Subcutaneous abdominal adipose tissue (tissue), 5 donors: ENCODE measurements around the gene LRCH3.

Experiments
- H3K27ac ChIP-seq: one replicate; pipeline ENCODE4 v1.7.0; 2013; ENCODE audit warnings: low read depth, mild to moderate bottlenecking, inconsistent platforms, low read length, moderate library complexity
- H3K27me3 ChIP-seq, 5 donors: one replicate each; pipeline ENCODE4 v1.7.0; 2013; ENCODE audit warnings: low read length in 5 of 5, inconsistent platforms in 1 of 5; ENCODE audit not compliant: control insufficient read depth in 5 of 5, insufficient read depth in 4 of 5
- H3K36me3 ChIP-seq, 5 donors: one replicate each; pipeline ENCODE4 v1.7.0; 2013; ENCODE audit warnings: low read length in 5 of 5; ENCODE audit not compliant: control insufficient read depth in 5 of 5, insufficient read depth in 5 of 5
- H3K4me1 ChIP-seq, 5 donors: one replicate each; pipeline ENCODE4 v1.7.0; 2013; ENCODE audit warnings: low read length in 5 of 5, mild to moderate bottlenecking in 3 of 5, moderate library complexity in 1 of 5; ENCODE audit not compliant: control insufficient read depth in 5 of 5, insufficient read depth in 5 of 5
- H3K4me3 ChIP-seq, 5 donors: one replicate each; pipeline ENCODE4 v1.7.0; 2013; ENCODE audit warnings: low read length in 5 of 5, low read depth in 1 of 5
- H3K9ac ChIP-seq, 5 donors: one replicate each; pipeline ENCODE4 v1.7.0; 2013; ENCODE audit warnings: low read length in 5 of 5, mild to moderate bottlenecking in 4 of 5, moderate library complexity in 3 of 5
- H3K9me3 ChIP-seq, 5 donors: one replicate each; pipeline ENCODE4 v1.7.0; 2013; ENCODE audit warnings: low read length in 5 of 5; ENCODE audit not compliant: control insufficient read depth in 5 of 5
- donor health status: healthy.
- donor health status: healthy.
- donor health status: healthy.
- donor health status: healthy.
- donor health status: healthy.

The LRCH3 gene

GRCh38 chr3:197830308-197830966, 39.4 kb downstream of the LRCH3 start:
- no peak overlapping the region for H3K9ac ChIP-seq
- H3K4me3 ChIP-seq: no peak overlapping the region
- H3K4me1 ChIP-seq: no peaks in the 10 kb centered on the region
- no peaks in the 10 kb centered on the region for H3K9me3 ChIP-seq
- H3K36me3 ChIP-seq: peaks cover 36 to 62% (median 43%) of the 10 kb centered on the region in 5 donors
- H3K27ac ChIP-seq: no peak overlapping the region
- H3K27me3 ChIP-seq: no peaks in the 10 kb centered on the region

- no peaks in the 10 kb centered on the region for H3K9me3 ChIP-seq
- no peak overlapping the region for H3K4me3 ChIP-seq
- H3K9ac ChIP-seq: no peak overlapping the region
- H3K4me1 ChIP-seq: no peaks in the 10 kb centered on the region
- H3K27me3 ChIP-seq: no peaks in the 10 kb centered on the region
- no peak overlapping the region for H3K27ac ChIP-seq
- peaks cover 37 to 68% (median 46%) of the 10 kb centered on the region in 5 donors for H3K36me3 ChIP-seq
Observed at GRCh38 chr3:197830967-197831313, 39.9 kb downstream of the LRCH3 start.

DNA sequence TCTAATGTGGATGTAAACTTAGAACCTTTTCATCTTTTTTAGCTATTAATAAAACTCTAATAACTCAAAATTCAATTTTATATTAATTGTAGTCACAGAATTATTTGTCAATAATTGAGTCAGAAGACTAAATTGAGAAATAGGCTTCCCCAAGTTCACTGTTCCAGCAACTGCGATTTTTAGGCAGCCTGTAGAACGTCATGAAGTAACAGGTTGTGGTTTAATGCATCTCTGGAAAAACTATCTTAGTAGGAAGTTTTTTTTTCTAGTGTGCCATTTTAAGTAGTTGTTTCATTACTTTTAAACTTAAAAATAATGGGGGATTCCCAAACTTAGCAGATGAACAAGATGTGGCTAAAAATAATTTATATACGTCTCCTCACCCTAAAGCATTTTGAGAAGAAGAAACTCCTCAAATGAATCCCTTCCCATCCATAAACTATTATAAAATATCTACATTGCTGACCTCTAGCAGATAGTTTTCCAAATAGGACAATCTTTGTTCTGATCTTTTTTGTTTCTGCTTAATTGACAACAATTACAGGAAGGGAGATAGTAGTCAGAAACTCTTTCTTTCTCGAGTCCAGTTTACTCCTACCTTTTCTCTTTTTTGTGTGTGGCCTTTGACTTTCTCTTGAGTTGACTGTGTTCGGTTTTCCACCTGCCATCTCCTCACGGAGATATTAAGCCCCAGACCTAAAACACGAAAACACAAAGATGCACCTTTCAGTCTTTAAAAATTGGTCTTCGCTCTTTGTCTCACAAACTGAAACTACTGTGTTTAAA, 43.1 kb downstream of the LRCH3 start:
- Histone ChIP-seq H3K4me3 (no peak overlapping the region), H3K27me3 (no peaks in the 10 kb centered on the region), H3K27ac (no peak overlapping the region), H3K36me3 (peaks cover 36 to 60% (median 40%) of the 10 kb centered on the region in 5 donors), H3K9ac (no peak overlapping the region), H3K4me1 (no peaks in the 10 kb centered on the region), H3K9me3 (no peaks in the 10 kb centered on the region)

DNA sequence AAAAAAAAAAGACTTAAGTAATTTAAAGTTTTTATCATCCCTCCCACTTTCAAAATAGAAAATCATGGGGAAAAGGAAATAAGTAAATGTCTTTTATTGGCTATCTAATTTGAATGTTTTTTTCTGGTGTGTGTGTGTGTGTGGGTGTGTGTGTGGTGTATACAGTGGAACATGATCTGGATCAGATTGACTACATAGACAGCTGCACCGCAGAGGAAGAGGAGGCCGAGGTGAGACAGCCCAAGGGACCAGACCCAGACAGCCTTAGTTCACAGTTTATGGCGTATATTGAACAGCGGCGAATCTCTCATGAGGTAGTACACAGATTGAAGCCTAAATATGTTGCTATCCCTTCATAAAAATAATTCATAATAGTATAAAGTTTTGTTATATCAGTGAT, 44.5 kb downstream of the LRCH3 start:
- no peak overlapping the region for H3K4me3 ChIP-seq
- H3K4me1 ChIP-seq: no peaks in the 10 kb centered on the region
- no peak overlapping the region for H3K27ac ChIP-seq
- H3K9ac ChIP-seq: no peak overlapping the region
- no peaks in the 10 kb centered on the region for H3K27me3 ChIP-seq
- peaks cover 31 to 59% (median 43%) of the 10 kb centered on the region in 5 donors for H3K36me3 ChIP-seq
- H3K9me3 ChIP-seq: no peaks in the 10 kb centered on the region

- H3K36me3 ChIP-seq: peaks cover 33 to 59% (median 45%) of the 10 kb centered on the region in 5 donors
- H3K4me3 ChIP-seq: no peak overlapping the region
- no peak overlapping the region for H3K27ac ChIP-seq
- no peaks in the 10 kb centered on the region for H3K27me3 ChIP-seq
- no peak overlapping the region for H3K9ac ChIP-seq
- no peaks in the 10 kb centered on the region for H3K9me3 ChIP-seq
- H3K4me1 ChIP-seq: no peaks in the 10 kb centered on the region
Observed at GRCh38 chr3:197836244-197836643, 45.2 kb downstream of the LRCH3 start.

GRCh38 chr3:197837282-197837681, 46.2 kb downstream of the LRCH3 start:
- Histone ChIP-seq H3K27me3 (no peaks in the 10 kb centered on the region), H3K36me3 (peaks cover 37 to 61% (median 48%) of the 10 kb centered on the region in 5 donors), H3K27ac (no peak overlapping the region), H3K9ac (no peak overlapping the region), H3K4me3 (no peak overlapping the region), H3K4me1 (no peaks in the 10 kb centered on the region), H3K9me3 (no peaks in the 10 kb centered on the region)

- Histone ChIP-seq H3K9ac (no peak overlapping the region), H3K36me3 (peaks cover 28 to 60% (median 55%) of the 10 kb centered on the region in 5 donors), H3K9me3 (no peaks in the 10 kb centered on the region), H3K4me3 (no peak overlapping the region), H3K27ac (no peak overlapping the region), H3K4me1 (no peaks in the 10 kb centered on the region), H3K27me3 (no peaks in the 10 kb centered on the region)
Observed at GRCh38 chr3:197841789-197842188, 50.7 kb downstream of the LRCH3 start.

DNA sequence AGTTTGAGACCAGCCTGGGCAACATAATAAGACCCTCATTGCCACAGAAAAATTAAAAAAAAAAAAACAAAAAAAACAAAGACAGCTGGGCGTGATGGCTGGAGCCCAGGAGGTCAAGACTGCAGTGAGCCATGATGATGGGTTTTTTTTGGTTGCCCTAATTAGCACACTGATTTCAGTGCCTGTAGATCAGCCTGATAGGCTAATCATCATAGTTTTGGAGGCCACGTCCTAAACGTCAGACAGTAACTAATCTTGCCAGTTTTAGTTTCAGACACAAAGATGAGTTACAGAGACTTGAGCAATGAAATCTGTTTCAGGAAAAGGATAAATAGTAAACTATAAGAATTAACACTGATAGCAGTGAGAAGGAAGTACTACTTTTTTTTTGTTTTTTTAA, 55.4 kb downstream of the LRCH3 start:
- Histone ChIP-seq H3K4me1 (peaks cover 0 to 9% (median 5%) of the 10 kb centered on the region in 5 donors), H3K9me3 (no peaks in the 10 kb centered on the region), H3K27me3 (no peaks in the 10 kb centered on the region), H3K9ac (no peak overlapping the region), H3K4me3 (no peak overlapping the region), H3K36me3 (peaks cover 22 to 59% (median 56%) of the 10 kb centered on the region in 5 donors), H3K27ac (no peak overlapping the region)

GRCh38 chr3:197847866-197848401, 56.9 kb downstream of the LRCH3 start:
- Histone ChIP-seq H3K4me3 (peak overlapping the region in 4 of 5 donors; percentile 42 to 51 (median 48)), H3K9ac (peak overlapping the region in 3 of 5 donors; percentile 1 to 21 (median 4)), H3K4me1 (peaks cover 0 to 9% (median 5%) of the 10 kb centered on the region in 5 donors), H3K27ac (no peak overlapping the region), H3K9me3 (no peaks in the 10 kb centered on the region), H3K27me3 (no peaks in the 10 kb centered on the region), H3K36me3 (peaks cover 19 to 61% (median 57%) of the 10 kb centered on the region in 5 donors)
